HepG2 (cell line): ENCODE data around the gene DNAJC4. TPM values are rescaled to one million over a fixed set of nuclear protein-coding genes. Genes with fewer than 3 reads are reported as not detected.
A peak's percentile ranks its signal among the peaks of the same experiment; 100 is the strongest.

Experiments used
- ASH2L ChIP-seq: fragments of 300-600, 200-600 bp; sonication (generic); IDR thresholded peaks from 2 replicates; pipeline ENCODE4 v1.7.0; 2017; ENCODE audit warnings: low read depth, mild to moderate bottlenecking, moderate library complexity, mixed read lengths, low read length; ENCODE audit not compliant: insufficient read length
- BHLHE40 ChIP-seq: IDR thresholded peaks from 2 replicates; pipeline ENCODE4 v1.6.1; 2011; ENCODE audit warnings: low read length, improper control_type of control experiment
- CAMTA2 ChIP-seq: sonication (generic); formaldehyde crosslinking; IDR thresholded peaks from 2 replicates; pipeline ENCODE4 v1.4.0; 2020; ENCODE audit warnings: mild to moderate bottlenecking, missing genetic modification reagents, borderline replicate concordance
- CEBPB ChIP-seq: IDR thresholded peaks from 2 replicates; pipeline ENCODE4 v1.6.1; 2011; ENCODE audit warnings: low read depth, low read length, improper control_type of control experiment, borderline replicate concordance
- ELF1 ChIP-seq: sonication (generic); formaldehyde crosslinking; IDR thresholded peaks from 2 replicates; pipeline ENCODE4 v1.4.0; 2020; ENCODE audit warnings: missing genetic modification reagents
- GTF2F1 ChIP-seq: fragments of 150-350 bp; IDR thresholded peaks from 2 replicates; pipeline ENCODE4 v1.6.1; 2014; ENCODE audit warnings: low read length
- KMT2A ChIP-seq: sonication (generic); formaldehyde crosslinking; IDR thresholded peaks from 2 replicates; pipeline ENCODE4 v1.4.0; 2020; ENCODE audit warnings: missing genetic modification reagents
- MED1 ChIP-seq: sonication (generic); formaldehyde crosslinking; IDR thresholded peaks from 2 replicates; pipeline ENCODE4 v1.4.0; 2020; ENCODE audit warnings: missing genetic modification reagents
- RARA ChIP-seq: IDR thresholded peaks from 2 replicates; pipeline ENCODE4 v1.6.1; 2016; ENCODE audit warnings: missing genetic modification reagents, missing compliant biosample characterization
- RBAK ChIP-seq: sonication (generic); formaldehyde crosslinking; IDR thresholded peaks from 2 replicates; pipeline ENCODE4 v1.5.1; 2020; ENCODE audit warnings: mild to moderate bottlenecking, missing genetic modification reagents
- RBM39 ChIP-seq: fragments of 200-400 bp; formaldehyde crosslinking; IDR thresholded peaks from one replicate; pipeline ENCODE4 v1.6.1; 2018; ENCODE audit warnings: antibody characterized with exemption, mild to moderate bottlenecking, low read depth, low read length; ENCODE audit not compliant: poor library complexity, severe bottlenecking
- SRSF4 ChIP-seq: fragments of 200-400 bp; formaldehyde crosslinking; IDR thresholded peaks from one replicate; pipeline ENCODE4 v1.6.1; 2018; ENCODE audit warnings: mild to moderate bottlenecking, low read depth, low read length, moderate library complexity; ENCODE audit not compliant: poor library complexity, severe bottlenecking
- SRY ChIP-seq: sonication (generic); formaldehyde crosslinking; IDR thresholded peaks from 2 replicates; pipeline ENCODE4 v1.8.0; 2022; ENCODE audit warnings: mild to moderate bottlenecking, missing genetic modification reagents
- TGIF2 ChIP-seq: IDR thresholded peaks from 2 replicates; pipeline ENCODE4 v1.6.1; 2016; ENCODE audit warnings: control low read depth, missing compliant biosample characterization
- THAP11 ChIP-seq: IDR thresholded peaks from 2 replicates; pipeline ENCODE4 v1.6.1; 2016; ENCODE audit warnings: missing biosample characterization, missing genetic modification reagents
- TSC22D2 ChIP-seq: sonication (generic); formaldehyde crosslinking; IDR thresholded peaks from 2 replicates; pipeline ENCODE4 v1.5.1; 2020; ENCODE audit warnings: missing genetic modification reagents, mild to moderate bottlenecking, borderline replicate concordance
- YY1 ChIP-seq: IDR thresholded peaks from 2 replicates; pipeline ENCODE4 v1.6.1; 2011; ENCODE audit warnings: low read length, low read depth, moderate library complexity, mild to moderate bottlenecking; ENCODE audit not compliant: insufficient read depth, insufficient replicate concordance
- ZFP36L2 ChIP-seq: sonication (generic); formaldehyde crosslinking; IDR thresholded peaks from 2 replicates; pipeline ENCODE4 v1.4.0; 2020; ENCODE audit warnings: missing genetic modification reagents
- ZNF143 ChIP-seq: sonication (generic); formaldehyde crosslinking; IDR thresholded peaks from 2 replicates; pipeline ENCODE4 v1.4.0; 2020; ENCODE audit warnings: missing genetic modification reagents
- ZNF232 ChIP-seq: sonication (generic); formaldehyde crosslinking; IDR thresholded peaks from 2 replicates; pipeline ENCODE4 v1.4.0; 2020; ENCODE audit warnings: missing genetic modification reagents, borderline replicate concordance
- ZNF543 ChIP-seq: sonication (generic); formaldehyde crosslinking; IDR thresholded peaks from 2 replicates; pipeline ENCODE4 v1.4.0; 2020; ENCODE audit warnings: mild to moderate bottlenecking, missing genetic modification reagents
- ZNF615 ChIP-seq: sonication (generic); formaldehyde crosslinking; IDR thresholded peaks from 2 replicates; pipeline ENCODE4 v1.5.0; 2020; ENCODE audit warnings: mild to moderate bottlenecking, missing genetic modification reagents, borderline replicate concordance
- ZNF775 ChIP-seq: sonication (generic); formaldehyde crosslinking; IDR thresholded peaks from 2 replicates; pipeline ENCODE4 v1.4.0; 2020; ENCODE audit warnings: missing genetic modification reagents, mild to moderate bottlenecking, moderate library complexity, borderline replicate concordance
- ZNF883 ChIP-seq: sonication (generic); formaldehyde crosslinking; IDR thresholded peaks from 2 replicates; pipeline ENCODE4 v1.5.1; 2020; ENCODE audit warnings: mild to moderate bottlenecking, missing genetic modification reagents; ENCODE audit errors: not compliant biosample characterization
- polyA plus RNA-seq, 8 experiments: library from polyadenylated mRNA; depleted of rRNA in 3 of 8; stranded (reverse) in 7 of 8; unstranded in 1 of 8; fragments of >200 nt; fragmentation: Illumina TruSeq in 4 of 8; extraction: Trizol in 4 of 8; gene quantifications; 2 replicates each; pipeline versions ENCODE4 v1.2.1 to v1.2.3, GENCODE V29; 2011 to 2016; ENCODE audit warnings: low read depth in 4 of 8, missing spikeins in 1 of 8, mixed read lengths in 1 of 8; ENCODE audit not compliant: insufficient read depth in 1 of 8
- total RNA-seq, 5 experiments: library from RNA; depleted of rRNA; stranded (reverse); fragments of >200 nt; fragmentation: Illumina TruSeq; extraction: Trizol; gene quantifications; 2 replicates each; pipeline ENCODE4 v1.2.3, GENCODE V29; 2016; ENCODE audit warnings: low read depth in 1 of 5
- TF ChIP-seq, protein P1 (sequence below): IDR thresholded peaks from 2 replicates; pipeline ENCODE4 v1.6.1; 2016; ENCODE audit warnings: low read depth, borderline replicate concordance
- TF ChIP-seq, protein P2 (sequence below): sonication (generic); formaldehyde crosslinking; conservative IDR thresholded peaks from 2 replicates; pipeline ENCODE4 v1.5.0; 2020; ENCODE audit warnings: missing genetic modification reagents
- TF ChIP-seq, protein P3 (sequence below): IDR thresholded peaks from 2 replicates; pipeline ENCODE4 v1.6.1; 2012; ENCODE audit warnings: inconsistent platforms
- TF ChIP-seq, protein P4 (sequence below): sonication (generic); formaldehyde crosslinking; IDR thresholded peaks from 2 replicates; pipeline ENCODE4 v1.4.0; 2020; ENCODE audit warnings: missing genetic modification reagents; ENCODE audit errors: not compliant biosample characterization

DNAJC4 gene
- total and polyA plus RNA-seq, 2 of the 13 experiments (the other 11 are each of a cell fraction or from before 2014, with no cell fraction given), result 10.3 to 60.8 TPM

DNA sequence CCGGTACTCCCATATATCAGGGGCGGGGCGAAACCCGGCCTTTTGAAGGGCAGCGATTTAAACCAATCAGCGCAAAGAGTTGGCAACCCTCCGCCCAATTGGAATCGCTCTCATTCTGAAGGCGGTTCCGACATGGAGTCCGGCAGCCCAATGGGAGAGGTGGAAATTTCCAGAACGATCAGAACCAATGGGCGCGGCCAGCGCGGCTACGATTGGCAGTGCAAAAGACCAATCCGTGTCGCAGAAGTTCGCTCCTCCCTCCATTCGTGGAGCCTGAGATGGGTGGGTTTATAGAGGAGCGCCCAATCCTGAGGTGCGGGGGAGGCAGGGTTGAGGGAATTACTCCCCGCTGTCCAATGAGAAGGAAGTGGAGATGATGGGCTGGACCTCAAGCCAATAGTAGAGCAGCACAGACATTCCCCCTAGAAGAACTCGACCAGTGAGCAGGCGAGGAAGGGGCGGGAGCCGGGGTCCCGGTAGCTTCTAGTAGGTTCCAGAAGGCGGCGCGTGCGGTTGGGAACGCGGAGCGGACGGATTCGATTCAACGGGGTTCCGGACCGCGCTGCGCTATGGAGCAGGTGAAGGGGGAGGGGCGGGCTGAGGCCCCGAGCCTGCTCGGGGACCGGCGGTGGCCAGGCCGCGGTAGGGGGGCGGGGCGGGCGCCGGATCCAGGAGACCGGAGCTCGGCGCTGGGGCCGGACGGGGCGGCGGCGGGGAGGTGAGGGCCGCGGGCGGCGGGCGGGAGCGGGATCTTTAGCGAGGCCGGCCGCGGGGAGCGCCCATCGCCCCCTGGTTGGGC lies 44.5 kb upstream of the DNAJC4 start, which contains the start of gene STIP1 (continued):
- TF ChIP-seq BHLHE40 (peak; percentile 73; the same call in 1 of the 2 replicates), ZNF775 (CRISPR knock-in tag) (peak; percentile 40; the same call in 1 of the 2 replicates), ZNF883 (CRISPR knock-in tag) (no peak), CEBPB (no peak), TGIF2 (0 out of 2 replicates have a peak, but pooled peaks have one; percentile 19), ASH2L (peak; percentile 51), RBM39 (peak; percentile 16), KMT2A (CRISPR knock-in tag) (peak; percentile 42; the same call in 1 of the 2 replicates), TSC22D2 (CRISPR knock-in tag) (peak; percentile 89; the same call in 1 of the 2 replicates), RBAK (no peak), ZNF143 (CRISPR knock-in tag) (0 out of 2 replicates have a peak, but pooled peaks have one; percentile 26), THAP11 (CRISPR knock-in tag) (peak; percentile 65), ZFP36L2 (CRISPR knock-in tag) (no peak), ELF1 (peak; percentile 71), YY1 (peak; percentile 10), CAMTA2 (no peak), ZNF615 (CRISPR knock-in tag) (no peak; the same call in 1 of the 2 replicates), ZNF232 (CRISPR knock-in tag) (0 out of 2 replicates have a peak, but pooled peaks have one; percentile 73), MED1 (CRISPR knock-in tag) (0 out of 2 replicates have a peak, but pooled peaks have one; percentile 35), GTF2F1 (no peak), SRSF4 (no peak), RARA (CRISPR knock-in tag) (peak; percentile 18), ZNF543 (CRISPR knock-in tag) (0 out of 2 replicates have a peak, but pooled peaks have one; percentile 1), SRY (CRISPR knock-in tag) (no peak)
- TF ChIP-seq, protein P1, sequence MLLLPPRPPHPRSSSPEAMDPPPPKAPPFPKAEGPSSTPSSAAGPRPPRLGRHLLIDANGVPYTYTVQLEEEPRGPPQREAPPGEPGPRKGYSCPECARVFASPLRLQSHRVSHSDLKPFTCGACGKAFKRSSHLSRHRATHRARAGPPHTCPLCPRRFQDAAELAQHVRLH, result no peak; the same call in 1 of the 2 replicates
- TF ChIP-seq, protein P2, sequence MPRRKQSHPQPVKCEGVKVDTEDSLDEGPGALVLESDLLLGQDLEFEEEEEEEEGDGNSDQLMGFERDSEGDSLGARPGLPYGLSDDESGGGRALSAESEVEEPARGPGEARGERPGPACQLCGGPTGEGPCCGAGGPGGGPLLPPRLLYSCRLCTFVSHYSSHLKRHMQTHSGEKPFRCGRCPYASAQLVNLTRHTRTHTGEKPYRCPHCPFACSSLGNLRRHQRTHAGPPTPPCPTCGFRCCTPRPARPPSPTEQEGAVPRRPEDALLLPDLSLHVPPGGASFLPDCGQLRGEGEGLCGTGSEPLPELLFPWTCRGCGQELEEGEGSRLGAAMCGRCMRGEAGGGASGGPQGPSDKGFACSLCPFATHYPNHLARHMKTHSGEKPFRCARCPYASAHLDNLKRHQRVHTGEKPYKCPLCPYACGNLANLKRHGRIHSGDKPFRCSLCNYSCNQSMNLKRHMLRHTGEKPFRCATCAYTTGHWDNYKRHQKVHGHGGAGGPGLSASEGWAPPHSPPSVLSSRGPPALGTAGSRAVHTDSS (CRISPR knock-in tag), result no peak
- TF ChIP-seq, protein P3, sequence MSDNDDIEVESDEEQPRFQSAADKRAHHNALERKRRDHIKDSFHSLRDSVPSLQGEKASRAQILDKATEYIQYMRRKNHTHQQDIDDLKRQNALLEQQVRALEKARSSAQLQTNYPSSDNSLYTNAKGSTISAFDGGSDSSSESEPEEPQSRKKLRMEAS, result peak; percentile 88
- TF ChIP-seq, protein P4, sequence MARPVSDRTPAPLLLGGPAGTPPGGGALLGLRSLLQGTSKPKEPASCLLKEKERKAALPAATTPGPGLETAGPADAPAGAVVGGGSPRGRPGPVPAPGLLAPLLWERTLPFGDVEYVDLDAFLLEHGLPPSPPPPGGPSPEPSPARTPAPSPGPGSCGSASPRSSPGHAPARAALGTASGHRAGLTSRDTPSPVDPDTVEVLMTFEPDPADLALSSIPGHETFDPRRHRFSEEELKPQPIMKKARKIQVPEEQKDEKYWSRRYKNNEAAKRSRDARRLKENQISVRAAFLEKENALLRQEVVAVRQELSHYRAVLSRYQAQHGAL (CRISPR knock-in tag), result no peak
